Neural cell (in vitro differentiated cells): Measurements from ENCODE around the gene ZFC3H1. TPM values are rescaled to one million over a fixed set of nuclear protein-coding genes. Genes with fewer than 3 reads are reported as not detected.
"Not testable (repeated sequence)": the region's sequence is repeated elsewhere in the genome, so short reads cannot be mapped to it uniquely, and the experiment has no call there.

Experiments
- H2AFZ ChIP-seq: fragments of 200-600, 300-800 bp; sonication (generic), shearing (Covaris generic); 2 replicates; pipeline ENCODE4 v1.6.0; 2014; ENCODE audit warnings: low read depth, mild to moderate bottlenecking, antibody characterized with exemption, low read length, moderate library complexity
- H3F3A ChIP-seq: fragments of 200-600 bp; shearing (Covaris generic); 2 replicates; pipeline ENCODE4 v1.6.1; 2016; ENCODE audit warnings: mild to moderate bottlenecking, moderate library complexity, mixed read lengths, antibody characterized with exemption, low read length; ENCODE audit not compliant: insufficient read depth, poor library complexity, severe bottlenecking
- H3K27ac ChIP-seq: fragments of 200-600, 300-800 bp; sonication (generic), shearing (Covaris generic); 2 replicates; pipeline ENCODE4 v1.5.1; 2014; ENCODE audit warnings: mild to moderate bottlenecking, low read length, moderate library complexity
- H3K27me3 ChIP-seq: fragments of 300-800, 200-600 bp; sonication (generic), shearing (Covaris generic); 2 replicates; pipeline ENCODE4 v1.6.0; 2014; ENCODE audit warnings: mild to moderate bottlenecking, low read depth, low read length, moderate library complexity; ENCODE audit not compliant: insufficient read depth
- H3K36me3 ChIP-seq: fragments of 300-800, 200-600 bp; sonication (generic), shearing (Covaris generic); 2 replicates; pipeline ENCODE4 v1.5.1; 2014; ENCODE audit warnings: mild to moderate bottlenecking, antibody characterized with exemption, low read length, moderate library complexity; ENCODE audit not compliant: insufficient read depth
- H3K4me2 ChIP-seq: fragments of 300-800, 200-600 bp; sonication (generic), shearing (Covaris generic); 2 replicates; pipeline ENCODE4 v1.6.0; 2014; ENCODE audit warnings: mild to moderate bottlenecking, low read length
- H3K4me3 ChIP-seq: fragments of 300-800, 200-600 bp; sonication (generic), shearing (Covaris generic); 2 replicates; pipeline ENCODE4 v1.5.1; 2014; ENCODE audit warnings: mild to moderate bottlenecking, low read length, moderate library complexity
- H3K79me2 ChIP-seq: fragments of 200-600 bp; shearing (Covaris generic); replicated peaks from 2 replicates; pipeline ENCODE4 v1.6.0; 2014; ENCODE audit warnings: mild to moderate bottlenecking, low read length, moderate library complexity; ENCODE audit not compliant: insufficient read depth
- H3K9ac ChIP-seq: fragments of 300-800, 200-600 bp; sonication (generic), shearing (Covaris generic); 2 replicates; pipeline ENCODE4 v1.6.1; 2016; ENCODE audit warnings: mild to moderate bottlenecking, low read length, mixed read lengths
- H3K9me2 ChIP-seq: fragments of 200-600 bp; shearing (Covaris generic); 2 replicates; pipeline ENCODE4 v1.6.1; 2016; ENCODE audit warnings: mild to moderate bottlenecking, low read length, mixed read lengths; ENCODE audit not compliant: insufficient read depth
- H3K9me3 ChIP-seq: fragments of 200-600, 300-800 bp; sonication (generic), shearing (Covaris generic); 2 replicates; pipeline ENCODE4 v1.6.1; 2016; ENCODE audit warnings: mild to moderate bottlenecking, mixed run types, low read length, moderate library complexity, mixed read lengths
- H4K20me1 ChIP-seq: fragments of 200-600 bp; shearing (Covaris generic); 2 replicates; pipeline ENCODE4 v1.6.1; 2016; ENCODE audit warnings: mild to moderate bottlenecking, mixed run types; ENCODE audit not compliant: insufficient read depth
- EP300 ChIP-seq: fragments of 450-650 bp; conservative IDR thresholded peaks from 2 replicates; pipeline ENCODE4 v1.6.1; 2014; ENCODE audit warnings: antibody characterized with exemption, mild to moderate bottlenecking, moderate library complexity; ENCODE audit not compliant: poor library complexity, severe bottlenecking
- EZH2 ChIP-seq: fragments of 200-600, 300-800 bp; shearing (Covaris generic), sonication (generic); IDR thresholded peaks from 2 replicates; pipeline ENCODE4 v1.6.1; 2014; ENCODE audit warnings: antibody characterized with exemption, low read length, borderline replicate concordance, mild to moderate bottlenecking; ENCODE audit not compliant: insufficient read depth, poor library complexity, severe bottlenecking
- MXI1 ChIP-seq: fragments of 450-650 bp; conservative IDR thresholded peaks from 2 replicates; pipeline ENCODE4 v1.6.1; 2014; ENCODE audit warnings: antibody characterized with exemption, mild to moderate bottlenecking; ENCODE audit not compliant: poor library complexity, severe bottlenecking
- POLR2AphosphoS5 ChIP-seq: IDR thresholded peaks from 2 replicates; pipeline ENCODE4 v1.6.1; 2012
- RAD21 ChIP-seq: fragments of 450-650 bp; conservative IDR thresholded peaks from 2 replicates; pipeline ENCODE4 v1.6.1; 2014; ENCODE audit warnings: antibody characterized with exemption, mild to moderate bottlenecking, moderate library complexity
- REST ChIP-seq: IDR thresholded peaks from 2 replicates; pipeline ENCODE4 v1.6.1; 2012; ENCODE audit warnings: borderline replicate concordance
- SMC3 ChIP-seq: fragments of 450-650 bp; conservative IDR thresholded peaks from 2 replicates; pipeline ENCODE4 v1.6.1; 2014; ENCODE audit warnings: antibody characterized with exemption, mild to moderate bottlenecking, moderate library complexity; ENCODE audit not compliant: poor library complexity
- TAF1 ChIP-seq: IDR thresholded peaks from 2 replicates; pipeline ENCODE4 v1.6.1; 2012; ENCODE audit warnings: low read depth
- polyA plus RNA-seq: library from polyadenylated mRNA; depleted of rRNA; stranded (reverse); fragments of >200 nt; gene quantifications from 2 replicates; pipeline ENCODE4 v1.2.3, GENCODE V29; 2014
- TF ChIP-seq, protein P1 (sequence below): fragments of 450-650 bp; IDR thresholded peaks from 2 replicates; pipeline ENCODE4 v1.5.1; 2014; ENCODE audit warnings: antibody characterized with exemption, mild to moderate bottlenecking, moderate library complexity; ENCODE audit not compliant: poor library complexity, severe bottlenecking

The ZFC3H1 gene
- polyA plus RNA-seq, 1 donor from 2014 or later: 45.5 TPM

- Histone ChIP-seq H3K9me3 (no peaks in the 10 kb centered on the region), H3K9me2 (no peaks in the 10 kb centered on the region), H3K9ac (no peak overlapping the region), H3K4me2 (no peak overlapping the region), H3K4me3 (no peak overlapping the region), H2AFZ (no peak overlapping the region), H3K79me2 (no peaks in the 10 kb centered on the region), H3K27ac (no peak overlapping the region), H3K27me3 (no peaks in the 10 kb centered on the region), H3F3A (no peaks in the 10 kb centered on the region), H3K36me3 (no peaks in the 10 kb centered on the region), H4K20me1 (no peaks in the 10 kb centered on the region)
- no peak for TF ChIP-seq EZH2
- no peak for TF ChIP-seq RAD21
- TF ChIP-seq TAF1: no peak
- TF ChIP-seq REST: no peak
- TF ChIP-seq MXI1: no peak
- TF ChIP-seq EP300: no peak
- TF ChIP-seq SMC3: no peak
- TF ChIP-seq, protein P1, sequence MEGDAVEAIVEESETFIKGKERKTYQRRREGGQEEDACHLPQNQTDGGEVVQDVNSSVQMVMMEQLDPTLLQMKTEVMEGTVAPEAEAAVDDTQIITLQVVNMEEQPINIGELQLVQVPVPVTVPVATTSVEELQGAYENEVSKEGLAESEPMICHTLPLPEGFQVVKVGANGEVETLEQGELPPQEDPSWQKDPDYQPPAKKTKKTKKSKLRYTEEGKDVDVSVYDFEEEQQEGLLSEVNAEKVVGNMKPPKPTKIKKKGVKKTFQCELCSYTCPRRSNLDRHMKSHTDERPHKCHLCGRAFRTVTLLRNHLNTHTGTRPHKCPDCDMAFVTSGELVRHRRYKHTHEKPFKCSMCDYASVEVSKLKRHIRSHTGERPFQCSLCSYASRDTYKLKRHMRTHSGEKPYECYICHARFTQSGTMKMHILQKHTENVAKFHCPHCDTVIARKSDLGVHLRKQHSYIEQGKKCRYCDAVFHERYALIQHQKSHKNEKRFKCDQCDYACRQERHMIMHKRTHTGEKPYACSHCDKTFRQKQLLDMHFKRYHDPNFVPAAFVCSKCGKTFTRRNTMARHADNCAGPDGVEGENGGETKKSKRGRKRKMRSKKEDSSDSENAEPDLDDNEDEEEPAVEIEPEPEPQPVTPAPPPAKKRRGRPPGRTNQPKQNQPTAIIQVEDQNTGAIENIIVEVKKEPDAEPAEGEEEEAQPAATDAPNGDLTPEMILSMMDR: no peak
- no peak for TF ChIP-seq POLR2AphosphoS5
These were observed 87.2 kb downstream of the ZFC3H1 start for GRCh38 chr12:71576496-71576895.

DNA sequence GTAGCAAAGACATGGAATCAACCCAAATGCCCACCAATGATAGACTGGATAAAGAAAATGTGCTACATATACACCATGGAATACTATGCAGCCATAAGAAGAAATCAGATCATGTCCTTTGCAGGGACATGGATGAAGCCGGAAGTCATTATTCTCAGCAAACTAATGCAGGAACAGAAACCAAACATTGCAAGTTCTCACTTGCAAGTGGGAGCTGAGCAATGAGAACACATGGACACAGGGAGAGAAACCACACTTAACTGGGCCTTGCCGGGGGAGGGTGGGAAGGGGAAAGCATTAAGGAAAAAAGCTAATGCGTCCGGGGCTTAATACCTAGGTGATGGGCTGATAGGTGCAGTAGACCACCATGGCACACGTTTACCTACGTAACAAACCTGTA, 93.8 kb downstream of the ZFC3H1 start:
- H3K9ac ChIP-seq, H3F3A ChIP-seq, H3K4me3 ChIP-seq, H3K79me2 ChIP-seq, H4K20me1 ChIP-seq, H3K9me3 ChIP-seq, H3K4me2 ChIP-seq, H3K9me2 ChIP-seq, H3K27me3 ChIP-seq, H3K27ac ChIP-seq, H3K36me3 ChIP-seq, H2AFZ ChIP-seq: not testable (repeated sequence)

- H3K27me3 ChIP-seq: no peaks in the 10 kb centered on the region
These were observed 96.1 kb downstream of the ZFC3H1 start for GRCh38 chr12:71567537-71567936.

More at GRCh38 chr12:71567537-71567936, 96.1 kb downstream of the ZFC3H1 start:
- Histone ChIP-seq H3F3A (no peaks in the 10 kb centered on the region), H3K9me3 (no peaks in the 10 kb centered on the region), H4K20me1 (no peaks in the 10 kb centered on the region), H2AFZ (no peak overlapping the region), H3K36me3 (no peaks in the 10 kb centered on the region), H3K9ac (no peak overlapping the region), H3K4me3 (no peak overlapping the region), H3K9me2 (no peaks in the 10 kb centered on the region), H3K79me2 (no peaks in the 10 kb centered on the region), H3K27ac (no peak overlapping the region), H3K4me2 (no peak overlapping the region)
- no peak for TF ChIP-seq POLR2AphosphoS5
- TF ChIP-seq, protein P1: no peak
- no peak for TF ChIP-seq EP300
- no peak for TF ChIP-seq SMC3
- TF ChIP-seq MXI1: no peak
- TF ChIP-seq EZH2: no peak
- TF ChIP-seq TAF1: no peak
- no peak for TF ChIP-seq RAD21
